ENCODE data around the gene PSTPIP1. TPM values are rescaled to one million over a fixed set of nuclear protein-coding genes. Genes with fewer than 3 reads are reported as not detected.
A peak's percentile ranks its signal among the peaks of the same experiment; 100 is the strongest.

PSTPIP1 gene
- 100 to 1,000 TPM; 100 to 125 TPM for total RNA-seq

DNA sequence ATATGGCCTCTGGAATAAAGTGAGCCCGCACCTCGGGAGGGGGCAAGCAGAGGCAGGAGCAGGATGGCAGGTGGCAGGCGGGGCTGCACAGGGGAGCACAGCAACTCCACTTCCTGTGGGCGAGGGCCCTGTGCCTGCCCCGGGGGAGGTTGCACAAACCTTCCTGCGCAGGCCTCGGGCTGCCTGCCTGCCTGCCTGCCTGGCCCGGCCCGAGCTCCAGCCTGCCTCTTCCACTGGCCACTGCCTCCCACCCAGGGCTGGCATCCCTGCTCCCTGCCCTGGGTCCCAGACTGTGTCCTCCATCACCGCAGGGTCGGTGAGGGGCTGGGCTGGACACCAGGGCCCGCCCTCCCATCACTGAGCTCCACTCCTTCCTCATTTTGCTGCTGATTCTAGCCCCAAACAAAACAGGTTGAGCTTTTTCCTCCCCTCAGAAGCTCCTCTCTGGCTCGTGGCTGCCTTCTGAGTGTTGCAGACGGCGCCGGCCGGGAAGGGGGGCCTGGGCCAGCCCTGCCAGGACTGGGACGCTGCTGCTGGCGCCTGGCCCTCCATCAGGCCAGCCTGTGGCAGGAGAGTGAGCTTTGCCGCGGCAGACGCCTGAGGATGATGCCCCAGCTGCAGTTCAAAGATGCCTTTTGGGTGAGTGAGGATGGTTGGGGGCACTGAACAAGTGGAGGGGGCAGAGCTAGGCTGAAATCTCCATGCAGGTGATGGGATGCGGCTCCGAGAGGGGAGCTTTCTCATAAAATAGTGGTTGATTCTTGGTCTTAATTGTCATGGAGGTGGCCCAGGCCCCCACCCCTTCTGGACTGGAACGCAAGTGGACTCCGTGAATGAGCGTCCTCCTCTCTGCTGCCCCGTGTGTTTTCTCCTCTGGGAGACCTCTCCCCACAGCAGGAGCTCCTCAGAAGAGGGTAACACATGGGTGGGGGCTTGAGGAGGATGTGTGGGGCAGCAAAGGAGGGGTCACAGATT, at the start of gene PSTPIP1:
Gene PSTPIP1 (plus strand): TSS at position 156 of the 975 bp plus-strand sequence. CDS start 448 bp downstream, at position 604.
- intact Hi-C loops (cut with DNase I, micrococcal nuclease) = loop anchor here in 1 of 2 experiments (10.0 kb wide), 1 partner anchor 1540 kb away; the partner anchor contains the start of gene SIN3A
- DNase-seq = peak; percentile 87
- CTCF ChIA-PET = interaction anchor here (0.5 to 2.5 kb wide), 8 partner anchors 11 to 616 kb away, joined by 3 to 13 read pairs (median 4); no protein-coding TSS in a partner anchor
- Mint-ChIP-seq H3K4me1 (peaks cover 57% of the 10 kb centered on the region), H3K27ac (peak within 1 kb of the TSS; percentile 96), H3K9me3 (ENCODE audit: low read depth) (no peaks in the 10 kb centered on the region), H3K27me3 (no peaks in the 10 kb centered on the region), H3K4me3 (peak within 1 kb of the TSS; percentile 97), H3K36me3 (ENCODE audit: low read depth) (peaks cover 35% of the 10 kb centered on the region)
- POLR2A ChIA-PET = interaction anchor here (0.6 to 1.6 kb wide), 3 partner anchors 25 to 243 kb away, joined by 3 to 4 read pairs (median 3); no protein-coding TSS in a partner anchor
- peak; percentile 62 for ATAC-seq

DNA sequence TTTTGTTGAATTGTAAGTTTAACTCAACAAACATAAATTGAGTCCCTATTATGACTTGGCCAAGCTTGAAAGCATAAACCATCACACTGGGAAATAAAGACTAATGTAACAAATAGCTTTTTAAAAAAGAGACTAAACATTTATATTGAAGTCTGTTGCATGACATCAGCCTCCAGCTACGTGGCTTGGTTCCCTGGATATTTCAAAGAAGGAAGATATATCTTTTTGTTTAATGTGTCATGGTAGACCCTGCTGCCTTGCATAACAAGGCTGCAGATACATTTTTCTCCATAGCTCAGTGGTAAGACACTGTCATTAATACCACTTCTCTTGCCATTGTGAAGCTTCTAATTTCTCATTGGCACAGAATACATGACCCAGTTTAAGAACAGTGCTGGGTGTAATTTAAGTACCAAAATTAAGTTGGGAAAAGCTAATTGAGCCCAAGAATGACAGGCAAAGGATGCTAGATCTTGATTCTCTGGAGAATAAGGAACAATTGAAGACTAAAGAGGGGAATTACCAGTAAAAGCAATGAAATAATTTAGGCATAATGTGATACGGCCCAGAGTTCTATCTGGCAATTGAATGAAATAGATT, 49.3 kb upstream of the PSTPIP1 start:
- ATAC-seq = no peak
- DNase-seq = no peak
- Mint-ChIP-seq H3K4me3 (no peak overlapping the region), H3K27me3 (no peaks in the 10 kb centered on the region), H3K4me1 (no peaks in the 10 kb centered on the region), H3K9me3 (ENCODE audit: low read depth) (no peaks in the 10 kb centered on the region), H3K27ac (no peak overlapping the region), H3K36me3 (ENCODE audit: low read depth) (peaks cover 28% of the 10 kb centered on the region)
- CTCF ChIA-PET = interaction anchor here (0.6 to 1.9 kb wide), 5 partner anchors 9 to 618 kb away, joined by 3 to 7 read pairs (median 4); partner anchors contain the start of gene RCN2
- intact Hi-C loops (cut with DNase I, micrococcal nuclease) = no loop called here
- POLR2A ChIA-PET = no interaction called here

GRCh38 chr15:76947454-76947853, 47.5 kb upstream of the PSTPIP1 start:
- peaks cover 6% of the 10 kb centered on the region for H3K4me1 Mint-ChIP-seq
- peak overlapping the region; percentile 43 for H3K27ac Mint-ChIP-seq
- no peak overlapping the region for H3K4me3 Mint-ChIP-seq
- no peak for DNase-seq
- intact Hi-C loops (cut with DNase I, micrococcal nuclease) = no loop called here
- no peaks in the 10 kb centered on the region for H3K9me3 Mint-ChIP-seq (ENCODE audit: low read depth)
- H3K27me3 Mint-ChIP-seq = no peaks in the 10 kb centered on the region
- POLR2A ChIA-PET = interaction anchor here (1.2 kb wide), 1 partner anchor 41 kb away, joined by 3 read pairs; no protein-coding TSS in a partner anchor
- H3K36me3 Mint-ChIP-seq (ENCODE audit: low read depth) = peaks cover 28% of the 10 kb centered on the region
- CTCF ChIA-PET = interaction anchor here (0.7 to 1.6 kb wide), 8 partner anchors 13 to 1861 kb away, joined by 3 to 4 read pairs (median 3); no protein-coding TSS in a partner anchor
- no peak for ATAC-seq

DNA sequence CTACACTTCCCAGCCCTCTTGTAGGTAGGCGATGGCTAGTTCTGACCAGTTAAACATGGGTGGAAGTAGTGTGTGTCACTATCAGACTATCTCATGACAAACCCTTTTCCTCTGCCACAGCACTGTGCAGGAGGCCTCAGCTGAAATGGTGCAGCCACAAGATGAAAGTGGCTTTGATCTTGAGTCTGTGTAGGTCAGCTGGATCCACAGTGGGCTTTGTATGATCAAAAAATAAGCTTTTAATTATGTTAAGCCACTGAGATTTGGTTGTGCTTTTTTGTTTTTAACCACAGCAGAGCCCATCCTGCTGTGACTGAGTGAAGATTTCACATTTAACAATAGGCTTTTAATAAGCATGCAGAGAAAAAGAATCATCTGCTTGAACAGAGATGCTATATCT, 43.7 kb upstream of the PSTPIP1 start:
- ATAC-seq (no peak), DNase-seq (no peak)
- peaks cover 6% of the 10 kb centered on the region for H3K4me1 Mint-ChIP-seq
- H3K4me3 Mint-ChIP-seq = no peak overlapping the region
- ChIA-PET POLR2A (no interaction called here), CTCF (interaction anchor here (0.5 to 0.9 kb wide), 2 partner anchors 17 to 47 kb away, joined by 3 to 5 read pairs; no protein-coding TSS in a partner anchor)
- H3K27me3 Mint-ChIP-seq = no peaks in the 10 kb centered on the region
- H3K36me3 Mint-ChIP-seq (ENCODE audit: low read depth) = peaks cover 12% of the 10 kb centered on the region
- H3K9me3 Mint-ChIP-seq (ENCODE audit: low read depth) = no peaks in the 10 kb centered on the region
- peak overlapping the region; percentile 10 for H3K27ac Mint-ChIP-seq
- intact Hi-C loops (cut with DNase I, micrococcal nuclease) = no loop called here

- POLR2A ChIA-PET = no interaction called here
- DNase-seq (no peak), ATAC-seq (no peak)
- Mint-ChIP-seq H3K27ac (no peak overlapping the region), H3K9me3 (ENCODE audit: low read depth) (no peaks in the 10 kb centered on the region), H3K36me3 (ENCODE audit: low read depth) (no peaks in the 10 kb centered on the region), H3K4me3 (no peak overlapping the region), H3K27me3 (no peaks in the 10 kb centered on the region), H3K4me1 (peaks cover 6% of the 10 kb centered on the region)
- intact Hi-C loops (cut with DNase I, micrococcal nuclease) = no loop called here
- CTCF ChIA-PET = interaction anchor here (1.2 to 1.7 kb wide), 4 partner anchors 8 to 20 kb away, joined by 3 to 7 read pairs (median 5); no protein-coding TSS in a partner anchor
Observed at GRCh38 chr15:76953913-76954312, 41.0 kb upstream of the PSTPIP1 start.

DNA sequence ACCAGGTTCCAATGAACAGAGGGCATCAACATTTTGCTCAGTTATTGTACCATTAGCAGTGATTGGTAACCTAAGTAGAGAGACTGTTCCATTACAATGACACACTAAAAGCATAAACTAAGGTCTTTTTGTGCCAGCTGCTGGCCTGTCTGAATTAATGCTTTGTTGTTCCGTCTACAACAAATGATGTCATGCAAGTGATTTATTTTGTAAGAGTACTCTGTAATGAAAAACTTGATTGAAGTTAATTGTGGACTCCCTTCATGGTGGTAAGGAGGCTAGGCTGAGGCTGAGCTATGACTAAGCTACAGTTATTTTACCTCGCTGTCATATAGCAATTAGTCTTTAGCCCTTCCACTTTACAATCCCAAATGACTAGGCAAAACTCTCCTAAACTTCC, 40.2 kb upstream of the PSTPIP1 start:
- Mint-ChIP-seq H3K27ac (no peak overlapping the region), H3K36me3 (ENCODE audit: low read depth) (no peaks in the 10 kb centered on the region), H3K4me3 (no peak overlapping the region), H3K9me3 (ENCODE audit: low read depth) (no peaks in the 10 kb centered on the region), H3K27me3 (no peaks in the 10 kb centered on the region), H3K4me1 (peaks cover 6% of the 10 kb centered on the region)
- DNase-seq = no peak
- intact Hi-C loops (cut with DNase I, micrococcal nuclease) = no loop called here
- POLR2A ChIA-PET = no interaction called here
- ATAC-seq = no peak
- CTCF ChIA-PET = interaction anchor here (0.5 to 1.7 kb wide), 7 partner anchors 9 to 1481 kb away, joined by 3 to 7 read pairs (median 3); no protein-coding TSS in a partner anchor

- Mint-ChIP-seq H3K9me3 (ENCODE audit: low read depth) (no peaks in the 10 kb centered on the region), H3K27ac (no peak overlapping the region), H3K27me3 (peaks cover 4% of the 10 kb centered on the region), H3K4me1 (no peaks in the 10 kb centered on the region), H3K4me3 (no peak overlapping the region), H3K36me3 (ENCODE audit: low read depth) (no peaks in the 10 kb centered on the region)
- intact Hi-C loops (cut with DNase I, micrococcal nuclease) = no loop called here
- no peak for ATAC-seq
- no peak for DNase-seq
- ChIA-PET POLR2A (no interaction called here), CTCF (interaction anchor here (0.7 to 2.8 kb wide), 4 partner anchors 12 to 460 kb away, joined by 3 to 10 read pairs (median 4); no protein-coding TSS in a partner anchor)
Observed at GRCh38 chr15:76961268-76962011, 33.5 kb upstream of the PSTPIP1 start.

DNA sequence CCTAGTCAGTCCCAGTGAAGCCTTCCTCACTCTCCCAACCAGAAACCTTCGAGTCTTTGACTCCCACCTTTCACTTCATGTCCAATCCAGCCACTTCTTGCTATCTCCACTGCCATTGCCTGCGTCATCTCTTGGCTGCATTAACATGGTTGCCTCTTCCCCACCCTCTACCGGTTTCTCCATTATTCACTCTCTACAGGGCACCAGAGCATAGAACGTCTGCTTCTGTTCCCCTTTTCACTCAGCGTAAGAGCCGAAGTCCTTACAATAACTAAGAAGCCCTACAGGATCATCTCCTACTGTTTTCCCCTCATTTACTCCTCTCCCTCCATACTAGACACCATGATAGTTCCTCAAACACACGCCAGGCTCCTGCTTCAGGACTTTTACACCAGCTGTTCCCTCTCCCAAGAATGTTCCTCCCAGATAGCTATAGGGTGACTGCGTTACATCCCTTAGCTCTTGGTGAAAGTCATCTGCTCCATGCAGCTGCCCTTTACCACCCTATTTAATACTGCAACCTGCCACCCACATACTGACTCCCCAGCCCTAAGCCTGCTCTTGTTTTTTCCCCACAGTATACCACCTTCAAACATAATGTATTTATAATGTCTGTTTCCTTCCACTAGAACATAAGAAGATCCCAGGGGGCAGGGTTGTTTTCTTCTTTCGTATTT, 32.5 kb upstream of the PSTPIP1 start:
- ChIA-PET CTCF (interaction anchor here (0.8 to 1.0 kb wide), 2 partner anchors 11 to 15 kb away, joined by 3 to 4 read pairs; no protein-coding TSS in a partner anchor), POLR2A (no interaction called here)
- intact Hi-C loops (cut with DNase I, micrococcal nuclease) = no loop called here
- H3K27me3 Mint-ChIP-seq = peaks cover 4% of the 10 kb centered on the region
- no peak overlapping the region for H3K27ac Mint-ChIP-seq
- no peaks in the 10 kb centered on the region for H3K4me1 Mint-ChIP-seq
- ATAC-seq = no peak
- no peak for DNase-seq
- H3K36me3 Mint-ChIP-seq (ENCODE audit: low read depth) = no peaks in the 10 kb centered on the region
- no peak overlapping the region for H3K4me3 Mint-ChIP-seq
- no peaks in the 10 kb centered on the region for H3K9me3 Mint-ChIP-seq (ENCODE audit: low read depth)

GRCh38 chr15:76963596-76963995, 31.3 kb upstream of the PSTPIP1 start:
- CTCF ChIA-PET = interaction anchor here (0.7 to 1.6 kb wide), 5 partner anchors 10 to 611 kb away, joined by 3 to 4 read pairs (median 3); no protein-coding TSS in a partner anchor
- peaks cover 4% of the 10 kb centered on the region for H3K27me3 Mint-ChIP-seq
- POLR2A ChIA-PET = no interaction called here

DNA sequence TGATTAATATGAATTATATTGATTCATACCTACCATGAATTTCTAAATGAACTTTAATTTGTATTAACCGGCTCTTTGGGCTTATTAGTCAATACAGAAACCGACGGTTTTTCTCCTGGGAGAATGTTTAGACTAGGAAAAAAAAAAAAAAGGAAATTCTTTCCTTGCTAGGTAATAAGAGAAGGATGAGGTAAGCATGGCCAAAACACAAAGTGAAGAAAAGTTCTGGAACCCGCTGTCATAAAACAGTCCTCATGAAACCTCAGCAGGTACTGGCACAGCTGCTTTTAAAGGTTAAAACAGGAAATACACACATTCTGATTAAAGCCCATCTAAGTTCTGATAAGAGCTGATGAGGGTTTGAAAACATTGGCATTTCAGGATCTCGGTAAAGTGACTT, 30.8 kb upstream of the PSTPIP1 start:
- Mint-ChIP-seq H3K36me3 (ENCODE audit: low read depth) (no peaks in the 10 kb centered on the region), H3K27me3 (peaks cover 4% of the 10 kb centered on the region), H3K9me3 (ENCODE audit: low read depth) (no peaks in the 10 kb centered on the region), H3K4me1 (no peaks in the 10 kb centered on the region), H3K4me3 (no peak overlapping the region), H3K27ac (no peak overlapping the region)
- CTCF ChIA-PET = interaction anchor here (0.7 to 1.6 kb wide), 4 partner anchors 9 to 67 kb away, joined by 3 to 4 read pairs (median 3); no protein-coding TSS in a partner anchor
- no peak for ATAC-seq
- POLR2A ChIA-PET = interaction anchor here (0.6 kb wide), 1 partner anchor 168 kb away, joined by 3 read pairs; no protein-coding TSS in a partner anchor
- no peak for DNase-seq
- intact Hi-C loops (cut with DNase I, micrococcal nuclease) = no loop called here

More at GRCh38 chr15:76963596-76963995, 31.3 kb upstream of the PSTPIP1 start:
- H3K9me3 Mint-ChIP-seq (ENCODE audit: low read depth) = no peaks in the 10 kb centered on the region
- H3K4me3 Mint-ChIP-seq = no peak overlapping the region
- no peak for DNase-seq
- no peaks in the 10 kb centered on the region for H3K4me1 Mint-ChIP-seq
- ATAC-seq = no peak
- no peaks in the 10 kb centered on the region for H3K36me3 Mint-ChIP-seq (ENCODE audit: low read depth)
- intact Hi-C loops (cut with DNase I, micrococcal nuclease) = no loop called here
- H3K27ac Mint-ChIP-seq = no peak overlapping the region
